Thoracic aorta (tissue), 2 donors: Measurements from ENCODE around the gene HPSE2. TPM values are rescaled to one million over a fixed set of nuclear protein-coding genes. Genes with fewer than 3 reads are reported as not detected.

Experiments
- ATAC-seq: fragments of 150-250 bp; one replicate; pipeline ENCODE4 v1.8.0; 2017; ENCODE audit warnings: low read depth; ENCODE audit not compliant: insufficient number of reproducible peaks, low FRiP score
- DNase-seq: peaks from one replicate; pipeline ENCODE4 v3.0.0-alpha.2; 2020; ENCODE audit warnings: low spot score
- H3K27ac ChIP-seq, 2 donors: fragments of 200-600 bp; sonication (generic); 1 replicate in 1 of 2; 2 replicates in 1 of 2; pipeline ENCODE4 v1.5.1; 2016; ENCODE audit warnings: mild to moderate bottlenecking in 2 of 2, moderate library complexity in 2 of 2
- H3K27me3 ChIP-seq: fragments of 200-600 bp; sonication (generic); replicated peaks from 2 replicates; pipeline ENCODE4 v1.6.0; 2016; ENCODE audit warnings: mild to moderate bottlenecking; ENCODE audit not compliant: insufficient read depth
- H3K36me3 ChIP-seq: fragments of 200-600 bp; sonication (generic); one replicate; pipeline ENCODE4 v1.5.1; 2016
- H3K4me1 ChIP-seq, 2 donors: fragments of 200-600 bp; sonication (generic); 1 replicate in 1 of 2; 2 replicates in 1 of 2; pipeline versions ENCODE4 v1.5.1 to v1.6.0; 2016; ENCODE audit warnings: low read depth in 2 of 2, mild to moderate bottlenecking in 1 of 2; ENCODE audit not compliant: control insufficient read depth in 1 of 2
- H3K4me3 ChIP-seq: fragments of 200-600 bp; sonication (generic); 2 replicates; pipeline ENCODE4 v1.5.1; 2016; ENCODE audit warnings: mild to moderate bottlenecking
- H3K9me3 ChIP-seq: fragments of 200-600 bp; sonication (generic); 2 replicates; pipeline ENCODE4 v1.5.1; 2016
- total RNA-seq, 2 donors: library from RNA; depleted of rRNA; stranded (reverse); fragments of >200 nt; gene quantifications; one replicate each; pipeline versions ENCODE4 v1.1.0 to v1.2.3, GENCODE V29; 2016
- TF ChIP-seq, protein P1 (sequence below): fragments of 200-600 bp; sonication (generic); IDR thresholded peaks from one replicate; pipeline ENCODE4 v1.5.1; 2019; ENCODE audit warnings: antibody characterized with exemption

The HPSE2 gene
- total RNA-seq, 2 donors from 2014 or later = 1.1 to 1.8 TPM

DNA sequence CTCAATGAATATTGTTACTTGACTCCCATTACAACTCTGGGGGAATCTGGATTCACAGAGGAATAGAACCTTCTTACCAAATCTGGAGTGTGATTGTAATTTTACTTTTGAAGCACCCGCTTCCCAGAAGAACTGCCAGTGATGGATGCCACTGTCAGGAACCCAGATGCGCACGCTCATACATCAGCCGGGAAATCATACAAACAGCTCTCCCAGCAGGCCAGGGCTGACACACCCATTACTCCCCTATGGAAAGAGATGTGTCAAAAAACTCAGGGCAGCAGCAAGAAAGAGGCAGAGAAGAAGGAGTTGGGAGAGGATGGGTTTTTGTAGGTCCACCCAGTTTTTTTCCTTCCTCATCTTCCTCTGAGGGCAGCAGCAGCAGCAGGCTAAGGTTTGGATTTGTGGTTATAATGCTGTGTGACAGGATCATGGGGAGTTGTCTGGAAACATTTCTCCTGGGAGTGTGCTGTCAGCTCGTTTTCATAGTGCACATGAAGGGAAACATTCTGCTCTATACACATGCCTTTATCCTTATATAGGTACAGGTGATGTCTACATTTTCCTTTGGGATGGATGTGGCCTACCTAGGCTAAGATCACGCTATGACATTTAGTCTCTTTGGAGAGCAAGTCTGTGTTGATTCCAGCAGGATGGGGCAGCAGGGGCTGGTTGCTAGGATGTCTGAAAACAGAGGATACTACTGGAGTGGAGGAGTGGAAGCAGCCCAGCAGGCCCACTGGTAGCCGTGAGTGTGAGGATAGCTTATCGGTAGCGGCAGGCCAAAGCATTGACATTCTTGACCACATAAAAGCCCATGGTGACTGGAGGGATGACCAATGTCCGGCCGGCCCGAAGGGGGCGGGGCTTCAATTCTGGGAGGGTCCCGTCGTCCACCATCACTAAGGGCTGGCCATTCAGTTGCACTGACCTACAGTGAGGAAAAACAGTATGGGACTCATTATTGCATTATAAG is 776.6 kb downstream of the HPSE2 start:
- TF ChIP-seq, protein P1, sequence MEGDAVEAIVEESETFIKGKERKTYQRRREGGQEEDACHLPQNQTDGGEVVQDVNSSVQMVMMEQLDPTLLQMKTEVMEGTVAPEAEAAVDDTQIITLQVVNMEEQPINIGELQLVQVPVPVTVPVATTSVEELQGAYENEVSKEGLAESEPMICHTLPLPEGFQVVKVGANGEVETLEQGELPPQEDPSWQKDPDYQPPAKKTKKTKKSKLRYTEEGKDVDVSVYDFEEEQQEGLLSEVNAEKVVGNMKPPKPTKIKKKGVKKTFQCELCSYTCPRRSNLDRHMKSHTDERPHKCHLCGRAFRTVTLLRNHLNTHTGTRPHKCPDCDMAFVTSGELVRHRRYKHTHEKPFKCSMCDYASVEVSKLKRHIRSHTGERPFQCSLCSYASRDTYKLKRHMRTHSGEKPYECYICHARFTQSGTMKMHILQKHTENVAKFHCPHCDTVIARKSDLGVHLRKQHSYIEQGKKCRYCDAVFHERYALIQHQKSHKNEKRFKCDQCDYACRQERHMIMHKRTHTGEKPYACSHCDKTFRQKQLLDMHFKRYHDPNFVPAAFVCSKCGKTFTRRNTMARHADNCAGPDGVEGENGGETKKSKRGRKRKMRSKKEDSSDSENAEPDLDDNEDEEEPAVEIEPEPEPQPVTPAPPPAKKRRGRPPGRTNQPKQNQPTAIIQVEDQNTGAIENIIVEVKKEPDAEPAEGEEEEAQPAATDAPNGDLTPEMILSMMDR = no peak
- no peak for DNase-seq
- no peaks in the 10 kb centered on the region for H3K9me3 ChIP-seq
- peaks cover 0 to 16% of the 10 kb centered on the region in 2 donors for H3K4me1 ChIP-seq
- H3K27me3 ChIP-seq = no peaks in the 10 kb centered on the region
- no peak for ATAC-seq
- H3K36me3 ChIP-seq = no peaks in the 10 kb centered on the region
- H3K4me3 ChIP-seq = no peak overlapping the region
- no peak overlapping the region for H3K27ac ChIP-seq

DNA sequence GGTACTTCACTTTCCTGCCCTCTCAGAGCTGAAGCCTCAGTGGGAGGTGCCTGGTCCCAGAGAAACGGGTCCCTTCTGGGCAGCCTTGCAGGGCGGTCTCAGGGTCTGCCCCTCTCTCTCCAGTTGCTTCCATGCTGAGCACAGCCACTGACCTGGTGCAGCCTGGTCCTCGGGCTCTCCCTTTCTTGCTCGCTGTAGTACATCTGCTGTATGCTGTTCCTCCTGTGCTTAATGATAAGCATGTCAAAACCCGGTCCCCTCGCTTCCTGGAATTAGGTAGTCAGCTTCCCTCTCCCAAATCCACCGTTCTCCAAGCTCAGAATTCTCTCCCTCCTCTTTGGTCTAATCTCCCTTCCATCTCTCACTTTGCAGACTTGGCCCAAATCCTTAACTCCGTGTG is 777.9 kb downstream of the HPSE2 start:
- TF ChIP-seq, protein P1 = no peak
- Histone ChIP-seq H3K9me3 (no peaks in the 10 kb centered on the region), H3K27ac (no peak overlapping the region), H3K4me3 (no peak overlapping the region), H3K27me3 (no peaks in the 10 kb centered on the region), H3K4me1 (peaks cover 0 to 16% of the 10 kb centered on the region in 2 donors), H3K36me3 (no peaks in the 10 kb centered on the region)
- DNase-seq (no peak), ATAC-seq (no peak)

DNA sequence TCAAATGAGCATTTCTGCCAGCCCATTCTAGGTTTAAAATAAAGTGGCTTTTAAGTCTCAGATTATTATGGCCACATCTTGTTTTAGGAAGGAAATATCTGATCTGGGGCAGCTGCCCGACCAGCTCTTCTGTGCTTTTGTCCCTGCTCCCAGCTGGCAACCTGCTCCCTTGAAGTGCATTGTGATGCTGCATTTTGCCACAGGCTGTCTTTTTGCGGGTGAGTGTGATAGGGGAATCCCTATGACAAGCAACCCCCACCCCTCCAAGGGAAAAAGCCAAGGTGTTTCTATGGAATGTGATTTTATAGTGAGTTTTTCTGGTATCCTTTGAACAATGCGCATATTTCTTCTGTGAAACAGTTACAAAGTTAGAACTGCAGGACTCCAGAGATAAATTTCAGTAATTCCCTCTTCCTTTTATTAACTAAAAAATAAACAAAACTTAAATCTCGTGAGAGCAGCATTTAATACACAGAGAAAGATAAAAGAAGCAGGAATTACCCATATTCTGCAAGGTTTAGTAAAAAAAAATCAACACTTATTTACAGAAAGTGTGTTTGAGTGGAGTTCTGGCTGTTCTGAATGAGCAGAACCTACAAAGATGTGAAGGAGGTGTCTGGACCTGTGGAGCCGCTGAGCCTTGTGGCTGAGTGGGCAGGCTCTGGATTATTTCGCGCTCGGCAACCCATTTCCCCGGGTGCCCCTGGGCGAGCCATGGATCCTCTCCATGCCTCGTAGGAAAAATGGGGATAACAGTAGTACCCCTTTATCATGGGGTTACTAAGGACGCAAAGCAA is 778.8 kb downstream of the HPSE2 start:
- TF ChIP-seq, protein P1 = no peak
- H3K27me3 ChIP-seq = no peaks in the 10 kb centered on the region
- no peak for DNase-seq

DNA sequence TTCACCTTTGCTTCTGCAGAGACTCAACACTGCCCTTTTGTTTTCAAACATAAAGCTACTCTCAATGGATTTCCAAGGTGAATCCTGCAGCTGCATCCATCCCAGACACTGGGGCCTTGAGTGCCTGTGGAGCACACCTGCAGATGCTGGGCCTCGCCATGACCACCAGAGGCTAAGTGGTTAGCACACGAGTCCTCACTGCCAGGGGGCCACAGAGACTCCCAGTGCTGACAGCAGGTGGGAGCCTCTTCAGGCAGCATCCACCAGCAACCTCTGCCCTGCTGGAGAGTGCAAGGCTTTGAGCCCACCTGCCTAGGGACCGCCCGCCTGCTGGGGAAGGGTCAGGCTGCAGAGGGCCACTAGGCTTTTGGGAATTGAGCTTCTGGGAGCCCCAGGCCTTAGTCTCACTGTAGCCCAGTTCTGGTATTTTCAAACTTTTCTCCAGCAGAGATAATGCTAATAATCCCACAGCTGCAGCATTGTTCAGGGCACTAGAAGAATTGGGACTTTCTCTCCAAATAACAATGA is 779.5 kb downstream of the HPSE2 start:
- DNase-seq (no peak), ATAC-seq (no peak)
- H3K36me3 ChIP-seq = no peaks in the 10 kb centered on the region
- H3K4me1 ChIP-seq = peaks cover 0 to 12% of the 10 kb centered on the region in 2 donors
- H3K27me3 ChIP-seq = no peaks in the 10 kb centered on the region
- TF ChIP-seq, protein P1 = no peak
- no peak overlapping the region for H3K27ac ChIP-seq
- no peaks in the 10 kb centered on the region for H3K9me3 ChIP-seq
- no peak overlapping the region for H3K4me3 ChIP-seq

More for the DNA sequence above, 778.8 kb downstream of the HPSE2 start:
- Histone ChIP-seq H3K27ac (no peak overlapping the region), H3K4me1 (peaks cover 0 to 16% of the 10 kb centered on the region in 2 donors), H3K4me3 (no peak overlapping the region), H3K9me3 (no peaks in the 10 kb centered on the region), H3K36me3 (no peaks in the 10 kb centered on the region)
- ATAC-seq = no peak

DNA sequence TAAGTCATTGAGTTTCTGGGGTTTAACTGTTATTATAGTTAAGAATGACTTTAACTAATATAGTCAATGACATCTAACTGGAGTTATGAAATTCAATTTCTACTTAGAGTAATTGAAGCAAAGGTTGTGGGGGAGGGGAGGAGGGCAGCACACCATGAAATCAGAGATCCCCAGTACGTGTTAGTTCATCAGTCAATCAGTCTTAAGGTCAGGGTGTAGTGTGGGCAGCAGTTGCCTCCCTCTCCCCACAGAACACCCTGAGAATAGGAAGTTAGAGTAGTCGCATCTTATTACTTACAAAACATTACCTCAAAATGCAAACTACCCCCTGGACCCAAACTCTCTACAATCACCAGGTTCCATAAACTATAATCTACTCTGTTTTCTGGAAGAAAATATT is 781.9 kb downstream of the HPSE2 start:
- H3K4me3 ChIP-seq = no peak overlapping the region
- no peaks in the 10 kb centered on the region for H3K27me3 ChIP-seq
- TF ChIP-seq, protein P1 = no peak
- H3K27ac ChIP-seq = no peak overlapping the region
- DNase-seq (no peak), ATAC-seq (no peak)
- H3K9me3 ChIP-seq = no peaks in the 10 kb centered on the region
- no peaks in the 10 kb centered on the region for H3K36me3 ChIP-seq
- no peaks in the 10 kb centered on the region for H3K4me1 ChIP-seq
